GM19239 (cell line): ENCODE measurements around the gene CD72.

ENCODE experiments used
- DNase-seq: peaks from one replicate; pipeline ENCODE4 v3.0.0; 2011; ENCODE audit warnings: low spot score; ENCODE audit not compliant: insufficient read length
- FAIRE-seq: peaks from 2 replicates; lab custom pipeline; 2011; peaks lifted over from hg19 to GRCh38; lab: Jason Lieb, UNC

The CD72 gene

GRCh38 chr9:35618325-35618727 is at the start of gene CD72:
TSS of gene CD72 (minus strand) at chr9:35618413. CDS start at chr9:35618303, 110 bp downstream.
- peak; percentile 89 for FAIRE-seq

GRCh38 chr9:35667939-35668338 is 49.7 kb upstream of the CD72 start:
- DNase-seq, result no peak
- no peak for FAIRE-seq

More at GRCh38 chr9:35618325-35618727, at the start of gene CD72:
- DNase-seq, result no peak

- no peak for DNase-seq
- no peak for FAIRE-seq
Measured at GRCh38 chr9:35666549-35666948, 48.3 kb upstream of the CD72 start.

- FAIRE-seq, result no peak
- DNase-seq, result no peak
Measured at GRCh38 chr9:35666045-35666444, 47.8 kb upstream of the CD72 start.

- FAIRE-seq, result no peak
- no peak for DNase-seq
Measured at GRCh38 chr9:35665471-35665818, 47.2 kb upstream of the CD72 start.

GRCh38 chr9:35664531-35665470 is 46.6 kb upstream of the CD72 start, which contains the start of gene ARHGEF39:
TSS of gene ARHGEF39 (minus strand) at chr9:35665195. CDS start at chr9:35665169, 26 bp downstream.
- FAIRE-seq, result peak; percentile 96
- peak; percentile 85 for DNase-seq

- no peak for DNase-seq
- FAIRE-seq, result no peak
Measured at GRCh38 chr9:35662437-35662836, 44.2 kb upstream of the CD72 start.

- FAIRE-seq (no peak), DNase-seq (no peak)
Measured at GRCh38 chr9:35661756-35662350, 43.6 kb upstream of the CD72 start.

- no peak for DNase-seq
- FAIRE-seq, result no peak
Measured at GRCh38 chr9:35660966-35661415, 42.8 kb upstream of the CD72 start.

GRCh38 chr9:35659340-35659739 is 41.1 kb upstream of the CD72 start:
- no peak for DNase-seq
- FAIRE-seq, result no peak

- DNase-seq, result no peak
- FAIRE-seq, result no peak
Measured at GRCh38 chr9:35658968-35659220, 40.7 kb upstream of the CD72 start.

GRCh38 chr9:35658137-35658967 is 40.1 kb upstream of the CD72 start, which contains the start of gene CCDC107:
TSS of gene CCDC107 (plus strand) at chr9:35658292. CDS start at chr9:35658380, 88 bp downstream.
- DNase-seq, result no peak
- no peak for FAIRE-seq

GRCh38 chr9:35657546-35658136 is 39.4 kb upstream of the CD72 start, which contains the start of gene RMRP:
TSS of gene RMRP (minus strand) at chr9:35658019.
- FAIRE-seq (peak; percentile 86), DNase-seq (peak; percentile 91)

GRCh38 chr9:35656831-35657545 is 38.8 kb upstream of the CD72 start:
- DNase-seq (no peak), FAIRE-seq (peak; percentile 8)

- DNase-seq (no peak), FAIRE-seq (no peak)
Measured at GRCh38 chr9:35656348-35656747, 38.1 kb upstream of the CD72 start.

- DNase-seq (no peak), FAIRE-seq (no peak)
Measured at GRCh38 chr9:35653611-35654010, 35.4 kb upstream of the CD72 start.

GRCh38 chr9:35652829-35653209 is 34.6 kb upstream of the CD72 start:
- DNase-seq, result no peak
- FAIRE-seq, result no peak

GRCh38 chr9:35651956-35652828 is 34.0 kb upstream of the CD72 start:
- FAIRE-seq (no peak), DNase-seq (no peak)
